ENCODE results near the gene MRPL24. TPM values are rescaled to one million over a fixed set of nuclear protein-coding genes. Genes with fewer than 3 reads are reported as not detected.
A peak's percentile ranks its signal among the peaks of the same experiment; 100 is the strongest.

Gene MRPL24
- total and polyA plus RNA-seq, 2 of the 13 experiments (the other 11 are each of a cell fraction or from before 2014, with no cell fraction given), result 38.1 to 42.9 TPM

DNA sequence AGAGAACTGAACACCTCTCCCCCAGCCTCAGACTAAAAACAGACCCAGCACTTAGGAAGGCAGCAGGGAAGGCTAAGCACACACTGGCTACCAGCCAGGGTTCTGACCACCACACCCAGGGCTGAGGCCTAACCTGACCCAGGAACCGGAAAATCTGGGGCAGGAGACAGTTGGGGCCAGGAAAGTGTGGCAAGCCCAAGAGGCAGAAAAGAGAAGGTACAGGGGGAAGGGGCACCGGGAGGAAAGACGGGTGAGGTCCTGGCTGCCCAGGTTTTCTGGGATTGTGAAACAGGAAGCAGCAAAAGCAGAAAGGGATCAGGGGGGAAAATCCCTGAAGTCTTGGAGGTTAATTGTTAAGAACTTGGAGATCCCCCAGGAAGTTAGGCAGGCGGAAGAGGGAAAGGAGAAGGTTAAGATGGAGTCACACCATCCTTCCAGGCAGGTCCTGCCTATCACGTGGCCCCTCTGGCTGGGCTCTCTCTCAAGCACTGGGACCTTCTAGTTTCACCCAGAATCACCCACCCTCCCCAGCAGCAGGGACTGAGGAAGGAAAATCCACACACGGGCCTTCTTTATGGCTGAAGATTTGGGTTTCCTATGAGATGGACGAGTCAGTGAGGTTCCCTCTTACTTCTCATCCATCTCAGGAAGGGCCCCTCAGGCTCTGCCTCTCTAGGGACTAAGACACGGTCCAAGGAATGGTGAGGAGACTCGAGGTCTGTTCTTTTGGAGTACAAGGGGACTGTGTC lies 8.0 kb upstream of the MRPL24 start (continued):
- TF ChIP-seq RERE (CRISPR knock-in tag; IDR thresholded peaks at IDR 0.05; ENCODE audit: low read depth) (no peak), ZNF883 (CRISPR knock-in tag; IDR thresholded peaks at IDR 0.05; ENCODE audit: not compliant biosample characterization) (no peak), TBP (CRISPR knock-in tag; IDR thresholded peaks at IDR 0.05) (no peak), ZMYM2 (CRISPR knock-in tag; IDR thresholded peaks at IDR 0.05) (0 out of 2 replicates have a peak, but pooled peaks have one; percentile 30), ZNF256 (CRISPR knock-in tag; conservative IDR thresholded peaks at IDR 0.05) (no peak), SAP130 (CRISPR knock-in tag; IDR thresholded peaks at IDR 0.05; ENCODE audit: low read depth) (peak; percentile 34; the same call in 1 of the 2 replicates), TAF15 (IDR thresholded peaks at IDR 0.05; ENCODE audit: low read depth, low read length, poor library complexity, severe bottlenecking) (no peak), ZHX2 (IDR thresholded peaks at IDR 0.05; ENCODE audit: low read depth) (no peak), ZHX2 (CRISPR knock-in tag; IDR thresholded peaks at IDR 0.05; ENCODE audit: borderline replicate concordance) (no peak), DMAP1 (CRISPR knock-in tag; IDR thresholded peaks at IDR 0.05) (no peak), ZNF160 (CRISPR knock-in tag; IDR thresholded peaks at IDR 0.05) (no peak)
- TF ChIP-seq, protein P1, sequence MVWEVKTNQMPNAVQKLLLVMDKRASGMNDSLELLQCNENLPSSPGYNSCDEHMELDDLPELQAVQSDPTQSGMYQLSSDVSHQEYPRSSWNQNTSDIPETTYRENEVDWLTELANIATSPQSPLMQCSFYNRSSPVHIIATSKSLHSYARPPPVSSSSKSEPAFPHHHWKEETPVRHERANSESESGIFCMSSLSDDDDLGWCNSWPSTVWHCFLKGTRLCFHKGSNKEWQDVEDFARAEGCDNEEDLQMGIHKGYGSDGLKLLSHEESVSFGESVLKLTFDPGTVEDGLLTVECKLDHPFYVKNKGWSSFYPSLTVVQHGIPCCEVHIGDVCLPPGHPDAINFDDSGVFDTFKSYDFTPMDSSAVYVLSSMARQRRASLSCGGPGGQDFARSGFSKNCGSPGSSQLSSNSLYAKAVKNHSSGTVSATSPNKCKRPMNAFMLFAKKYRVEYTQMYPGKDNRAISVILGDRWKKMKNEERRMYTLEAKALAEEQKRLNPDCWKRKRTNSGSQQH (CRISPR knock-in tag; IDR thresholded peaks at IDR 0.05; ENCODE audit: low read depth), result no peak
- TF ChIP-seq, protein P2, sequence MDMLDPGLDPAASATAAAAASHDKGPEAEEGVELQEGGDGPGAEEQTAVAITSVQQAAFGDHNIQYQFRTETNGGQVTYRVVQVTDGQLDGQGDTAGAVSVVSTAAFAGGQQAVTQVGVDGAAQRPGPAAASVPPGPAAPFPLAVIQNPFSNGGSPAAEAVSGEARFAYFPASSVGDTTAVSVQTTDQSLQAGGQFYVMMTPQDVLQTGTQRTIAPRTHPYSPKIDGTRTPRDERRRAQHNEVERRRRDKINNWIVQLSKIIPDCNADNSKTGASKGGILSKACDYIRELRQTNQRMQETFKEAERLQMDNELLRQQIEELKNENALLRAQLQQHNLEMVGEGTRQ (IDR thresholded peaks at IDR 0.05; ENCODE audit: low read depth, low read length), result no peak
- TF ChIP-seq, protein P2 (CRISPR knock-in tag; IDR thresholded peaks at IDR 0.05; ENCODE audit: borderline replicate concordance), result peak; percentile 59; the same call in 1 of the 2 replicates

Measured in HepG2 (cell line).